ENCODE results near the gene PPL. TPM values are rescaled to one million over a fixed set of nuclear protein-coding genes. Genes with fewer than 3 reads are reported as not detected.

Gene PPL
- total RNA-seq, 1 donor from 2014 or later = not detected

DNA sequence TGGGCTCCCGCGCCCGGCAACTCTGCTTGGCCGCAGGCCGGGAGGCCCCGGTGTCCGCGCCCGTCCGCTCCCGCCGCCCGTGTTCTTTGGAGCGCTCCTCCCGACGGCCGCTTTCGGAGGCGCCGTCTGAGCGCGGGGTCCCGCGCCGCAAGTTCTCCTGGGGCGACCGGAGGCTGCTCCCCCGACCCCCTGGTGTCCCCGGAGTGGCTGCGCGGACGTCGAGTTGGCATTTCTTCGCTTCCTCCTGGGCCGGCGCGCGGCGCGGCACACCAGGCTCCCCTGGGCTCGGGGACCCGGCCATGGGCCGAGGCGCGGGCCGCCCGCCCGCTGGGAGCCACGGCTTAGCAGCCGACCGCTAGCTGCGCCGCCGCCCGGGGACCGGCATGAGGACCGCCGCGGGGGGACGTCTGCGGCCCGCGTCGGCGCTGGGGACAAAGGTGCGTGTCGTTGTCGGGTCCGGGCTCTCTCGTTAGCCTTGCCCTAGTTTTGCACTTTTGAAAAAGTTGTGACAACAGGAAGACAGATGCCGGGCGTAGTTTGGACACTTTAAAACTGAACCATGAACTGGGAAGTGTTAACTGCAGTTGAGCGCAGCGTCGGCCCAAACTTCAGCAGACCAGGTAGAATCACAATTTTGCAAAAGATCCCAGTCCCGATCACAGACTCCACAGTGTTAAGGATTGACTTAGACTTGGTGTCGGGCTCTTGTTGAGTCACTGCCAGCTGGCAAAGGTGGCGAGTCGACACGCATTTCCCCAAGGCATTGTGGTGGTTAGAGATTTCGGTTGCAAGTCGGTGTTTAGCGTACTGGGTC lies 89.0 kb downstream of the PPL start:
- intact Hi-C loops (cut with micrococcal nuclease) = loop anchor here (1.0 to 10.0 kb wide), 6 partner anchors 45 to 247 kb away; partner anchors contain the start of genes ANKS3, DNAAF8, EEF2KMT and NUDT16L1
- Mint-ChIP-seq H3K27me3 (ENCODE audit: low read depth) (no peaks in the 10 kb centered on the region), H3K27ac (peak overlapping the region; percentile 60), H3K4me3 (ENCODE audit: low read depth) (peak overlapping the region; percentile 84), H3K4me1 (ENCODE audit: low read depth) (peaks cover 51% of the 10 kb centered on the region), H3K36me3 (ENCODE audit: low read depth) (peaks cover 38% of the 10 kb centered on the region), H3K9me3 (no peaks in the 10 kb centered on the region)
- peak; percentile 42 for DNase-seq (ENCODE audit: low spot score)

DNA sequence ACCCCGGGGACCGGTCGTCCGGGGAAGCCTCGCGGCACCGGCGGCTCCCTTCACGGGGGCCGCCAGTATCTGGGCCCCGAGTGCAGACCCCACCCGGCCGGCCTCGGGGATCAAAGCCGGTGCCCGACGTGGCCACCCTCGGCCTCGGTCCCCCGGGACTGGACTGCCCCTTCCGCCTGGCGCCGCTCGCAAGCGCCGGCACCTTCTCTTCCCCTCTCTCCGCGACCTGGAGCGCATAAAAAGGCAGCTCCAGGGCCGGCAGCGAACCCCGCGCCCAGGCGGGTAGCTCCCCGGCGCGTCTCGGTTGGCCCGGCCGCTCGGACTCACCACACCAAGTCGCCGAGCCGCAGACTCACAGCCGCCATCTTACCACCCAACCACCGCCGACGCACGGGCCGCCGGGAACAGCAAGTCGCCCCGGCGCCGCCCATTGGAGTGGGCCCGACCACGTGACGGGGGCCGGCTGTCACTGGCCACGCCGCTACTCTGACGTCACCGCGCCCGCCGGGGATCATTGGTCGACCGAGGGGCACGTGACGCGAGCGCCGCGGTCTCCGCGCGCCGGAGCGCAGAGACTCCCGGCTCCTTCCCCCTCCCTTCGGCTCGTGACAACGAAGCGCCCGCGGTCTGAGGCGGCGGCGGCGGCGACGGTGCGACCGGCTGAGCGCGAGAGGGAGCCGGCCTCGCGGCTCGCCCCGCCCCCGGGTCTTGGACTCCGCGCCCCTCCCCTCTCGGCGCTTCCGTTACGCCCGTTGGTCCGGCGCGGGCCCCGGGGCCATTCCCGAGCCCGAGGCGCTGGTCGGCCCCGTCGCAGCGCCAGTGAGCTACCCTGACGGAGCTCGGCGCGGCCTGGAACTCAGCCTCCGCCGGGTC lies 89.8 kb downstream of the PPL start, which contains the start of the genes GLYR1 and UBN1:
Gene GLYR1 (minus strand): TSS at position 388 of the 873 bp plus-strand sequence. CDS start 23 bp downstream, at position 365.
Gene UBN1 (plus strand): TSS at position 581 of the 873 bp plus-strand sequence. CDS start 5,437 bp downstream, outside the sequence.
- peak; percentile 99 for DNase-seq (ENCODE audit: low spot score)
- no peaks in the 10 kb centered on the region for H3K27me3 Mint-ChIP-seq (ENCODE audit: low read depth)
- intact Hi-C loops (cut with micrococcal nuclease) = loop anchor here (1.0 to 10.0 kb wide), 6 partner anchors 44 to 248 kb away; partner anchors contain the start of genes ANKS3, DNAAF8, EEF2KMT and NUDT16L1
- peak within 1 kb of the TSS; percentile 80 for H3K27ac Mint-ChIP-seq
- peaks cover 49% of the 10 kb centered on the region for H3K4me1 Mint-ChIP-seq (ENCODE audit: low read depth)
- H3K36me3 Mint-ChIP-seq (ENCODE audit: low read depth) = peaks cover 47% of the 10 kb centered on the region
- peak within 1 kb of the TSS; percentile 87 for H3K4me3 Mint-ChIP-seq (ENCODE audit: low read depth)
- no peaks in the 10 kb centered on the region for H3K9me3 Mint-ChIP-seq

DNA sequence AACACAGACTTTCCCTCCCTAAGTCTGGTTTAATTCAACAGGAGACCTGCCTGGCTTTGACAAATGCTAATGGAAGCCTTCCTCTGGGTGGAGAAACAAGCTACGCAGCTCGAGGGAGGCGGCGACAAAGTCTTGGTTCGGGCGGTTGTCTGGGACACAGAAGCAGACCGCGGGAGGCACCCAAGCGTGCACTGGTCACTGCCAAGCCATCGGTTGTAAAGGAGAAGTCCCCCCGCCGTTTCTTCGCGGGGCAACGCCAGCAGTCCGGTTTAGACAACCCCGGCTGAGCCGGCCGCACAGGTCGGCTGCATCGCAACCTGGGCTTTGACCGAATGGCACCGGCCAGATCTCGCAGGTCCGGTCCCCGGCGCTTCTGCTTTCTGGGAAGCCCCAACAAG lies 90.4 kb downstream of the PPL start:
- Mint-ChIP-seq H3K27me3 (ENCODE audit: low read depth) (no peaks in the 10 kb centered on the region), H3K4me1 (ENCODE audit: low read depth) (peaks cover 44% of the 10 kb centered on the region), H3K27ac (peak overlapping the region; percentile 68), H3K9me3 (no peaks in the 10 kb centered on the region), H3K36me3 (ENCODE audit: low read depth) (peaks cover 53% of the 10 kb centered on the region), H3K4me3 (ENCODE audit: low read depth) (peak overlapping the region; percentile 85)
- DNase-seq (ENCODE audit: low spot score) = peak; percentile 29
- intact Hi-C loops (cut with micrococcal nuclease) = loop anchor here (2.0 to 10.0 kb wide), 3 partner anchors 44 to 248 kb away; partner anchors contain the start of genes EEF2KMT, ROGDI and SEC14L5

DNA sequence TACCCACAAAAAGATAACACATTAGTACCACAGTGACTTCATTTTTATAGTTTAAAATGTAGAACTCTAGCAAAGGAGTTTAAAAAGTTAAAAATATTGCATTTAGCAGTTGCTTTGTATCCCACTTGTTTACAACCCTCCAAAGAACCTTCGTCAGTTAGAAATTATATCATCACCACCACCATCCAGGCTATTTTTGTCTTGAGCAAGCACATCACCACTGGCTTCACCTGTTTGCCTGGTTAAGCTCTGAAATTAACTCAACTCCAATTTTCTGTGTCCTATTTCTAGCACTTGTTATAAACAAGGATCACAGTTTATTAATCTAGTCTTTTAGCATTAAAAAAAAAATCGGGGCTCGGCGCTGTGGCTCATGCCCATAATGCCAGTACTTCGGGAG lies 96.0 kb downstream of the PPL start:
- Mint-ChIP-seq H3K27me3 (ENCODE audit: low read depth) (no peaks in the 10 kb centered on the region), H3K36me3 (ENCODE audit: low read depth) (peaks cover 84% of the 10 kb centered on the region), H3K27ac (no peak overlapping the region), H3K4me3 (ENCODE audit: low read depth) (no peak overlapping the region), H3K4me1 (ENCODE audit: low read depth) (peaks cover 10% of the 10 kb centered on the region), H3K9me3 (no peaks in the 10 kb centered on the region)
- intact Hi-C loops (cut with micrococcal nuclease) = loop anchor here (10.0 kb wide), 1 partner anchor 254 kb away; the partner anchor contains the start of gene EEF2KMT
- no peak for DNase-seq (ENCODE audit: low spot score)

DNA sequence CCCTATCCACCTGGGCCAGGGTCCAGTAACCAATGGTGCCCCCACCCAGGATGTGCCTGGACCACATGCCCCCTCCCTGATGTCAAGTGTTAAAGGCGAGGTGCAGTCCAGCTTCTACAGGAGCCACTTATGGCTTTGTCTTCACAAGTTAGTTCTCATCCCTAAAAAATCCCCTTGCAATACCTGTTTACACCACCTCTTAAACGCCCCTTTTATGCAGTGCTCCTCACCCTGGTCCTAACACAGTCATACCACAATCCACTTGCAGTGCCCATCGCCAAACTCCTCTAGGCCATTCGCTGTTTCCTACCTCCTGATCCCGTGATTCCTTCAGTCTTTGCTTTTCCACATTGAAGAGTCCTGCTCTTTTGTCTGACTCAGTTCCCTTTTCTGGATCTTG lies 97.0 kb downstream of the PPL start:
- Mint-ChIP-seq H3K27ac (no peak overlapping the region), H3K4me3 (ENCODE audit: low read depth) (no peak overlapping the region), H3K27me3 (ENCODE audit: low read depth) (no peaks in the 10 kb centered on the region), H3K9me3 (no peaks in the 10 kb centered on the region), H3K4me1 (ENCODE audit: low read depth) (peaks cover 2% of the 10 kb centered on the region), H3K36me3 (ENCODE audit: low read depth) (peaks cover 77% of the 10 kb centered on the region)
- DNase-seq (ENCODE audit: low spot score) = no peak
- intact Hi-C loops (cut with micrococcal nuclease) = loop anchor here (10.0 kb wide), 1 partner anchor 255 kb away; the partner anchor contains the start of gene EEF2KMT

DNA sequence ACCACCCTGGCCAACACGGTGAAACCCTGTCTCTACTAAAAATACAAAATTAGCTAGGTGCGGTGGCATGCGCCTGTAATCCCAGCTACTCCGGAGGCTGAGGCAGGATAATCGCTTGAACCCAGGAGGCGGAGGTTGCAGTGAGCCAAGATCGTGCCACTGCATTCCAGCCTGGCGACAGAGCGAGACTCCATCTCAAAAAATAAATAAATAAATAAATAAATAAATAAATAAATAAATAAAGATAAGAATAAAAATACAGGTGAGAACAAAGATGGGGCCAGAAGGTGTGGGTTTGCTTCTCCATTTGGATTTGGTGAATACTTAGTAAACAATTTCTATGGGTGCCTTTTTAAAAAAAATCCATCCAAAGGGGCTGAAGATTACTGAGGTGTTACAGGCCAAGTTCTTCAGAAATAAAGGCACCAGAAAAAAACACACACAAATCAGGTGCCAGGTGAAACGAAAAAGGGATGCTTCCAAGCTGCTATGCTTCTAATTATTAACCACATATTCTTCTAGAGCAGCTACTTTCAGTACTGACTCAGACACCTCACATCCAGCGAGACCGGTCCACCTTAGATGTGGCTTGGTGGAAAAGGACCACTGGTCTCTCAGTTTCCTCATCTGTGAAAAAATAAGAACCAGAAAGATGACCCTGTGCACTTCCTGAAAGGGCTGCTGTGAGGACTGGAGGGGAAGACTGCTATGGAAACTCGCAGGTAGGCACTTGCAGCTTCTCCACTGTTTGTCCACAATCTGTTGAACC lies 99.0 kb downstream of the PPL start:
- Mint-ChIP-seq H3K4me3 (ENCODE audit: low read depth) (no peak overlapping the region), H3K36me3 (ENCODE audit: low read depth) (peaks cover 65% of the 10 kb centered on the region), H3K9me3 (no peaks in the 10 kb centered on the region), H3K27me3 (ENCODE audit: low read depth) (no peaks in the 10 kb centered on the region), H3K27ac (no peak overlapping the region), H3K4me1 (ENCODE audit: low read depth) (no peaks in the 10 kb centered on the region)
- no peak for DNase-seq (ENCODE audit: low spot score)
- intact Hi-C loops (cut with micrococcal nuclease) = no loop called here

DNA sequence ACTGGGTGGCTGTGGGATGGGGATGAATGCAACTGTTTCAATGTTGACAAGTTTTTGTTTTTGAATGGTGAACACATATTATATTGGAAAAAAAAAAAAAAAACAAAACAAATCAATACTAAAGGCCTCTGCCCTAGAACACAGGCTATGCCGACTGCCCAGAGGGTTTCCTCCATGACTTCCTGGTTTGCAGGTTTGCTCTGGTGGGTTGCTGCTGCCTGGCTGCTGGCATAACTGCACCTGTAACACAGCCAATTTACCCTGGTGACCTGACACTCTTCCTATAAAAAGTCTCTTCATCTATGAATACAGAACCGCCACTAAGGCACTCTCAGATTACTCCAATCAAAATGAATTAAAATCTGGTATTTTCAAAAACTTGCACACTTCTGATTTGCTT lies 100.2 kb downstream of the PPL start:
- no peak for DNase-seq (ENCODE audit: low spot score)
- Mint-ChIP-seq H3K4me3 (ENCODE audit: low read depth) (no peak overlapping the region), H3K27ac (peak overlapping the region; percentile 54), H3K36me3 (ENCODE audit: low read depth) (peaks cover 65% of the 10 kb centered on the region), H3K9me3 (no peaks in the 10 kb centered on the region), H3K27me3 (ENCODE audit: low read depth) (no peaks in the 10 kb centered on the region), H3K4me1 (ENCODE audit: low read depth) (no peaks in the 10 kb centered on the region)
- intact Hi-C loops (cut with micrococcal nuclease) = no loop called here

DNA sequence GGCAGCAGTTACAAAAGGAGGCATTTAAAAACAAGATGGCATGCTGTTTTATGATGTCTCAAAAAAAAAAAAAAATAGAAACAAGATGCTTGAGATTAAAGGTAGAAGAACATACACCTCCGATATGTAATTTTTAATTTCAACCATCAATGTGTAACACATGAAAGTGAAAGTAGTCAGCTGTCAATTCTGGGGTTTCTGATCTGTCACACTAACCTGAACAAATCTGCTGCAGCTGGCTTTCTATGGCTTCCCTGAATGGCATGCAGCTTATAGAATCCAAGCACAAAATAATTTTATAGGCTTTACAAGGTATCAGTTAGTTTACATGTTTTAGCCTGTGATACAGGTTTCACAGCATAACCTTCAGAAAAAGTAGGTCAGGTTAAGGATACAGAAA lies 103.4 kb downstream of the PPL start:
- intact Hi-C loops (cut with micrococcal nuclease) = no loop called here
- Mint-ChIP-seq H3K27ac (no peak overlapping the region), H3K36me3 (ENCODE audit: low read depth) (peaks cover 61% of the 10 kb centered on the region), H3K4me1 (ENCODE audit: low read depth) (no peaks in the 10 kb centered on the region), H3K27me3 (ENCODE audit: low read depth) (no peaks in the 10 kb centered on the region), H3K4me3 (ENCODE audit: low read depth) (no peak overlapping the region), H3K9me3 (no peaks in the 10 kb centered on the region)
- DNase-seq (ENCODE audit: low spot score) = no peak

DNA sequence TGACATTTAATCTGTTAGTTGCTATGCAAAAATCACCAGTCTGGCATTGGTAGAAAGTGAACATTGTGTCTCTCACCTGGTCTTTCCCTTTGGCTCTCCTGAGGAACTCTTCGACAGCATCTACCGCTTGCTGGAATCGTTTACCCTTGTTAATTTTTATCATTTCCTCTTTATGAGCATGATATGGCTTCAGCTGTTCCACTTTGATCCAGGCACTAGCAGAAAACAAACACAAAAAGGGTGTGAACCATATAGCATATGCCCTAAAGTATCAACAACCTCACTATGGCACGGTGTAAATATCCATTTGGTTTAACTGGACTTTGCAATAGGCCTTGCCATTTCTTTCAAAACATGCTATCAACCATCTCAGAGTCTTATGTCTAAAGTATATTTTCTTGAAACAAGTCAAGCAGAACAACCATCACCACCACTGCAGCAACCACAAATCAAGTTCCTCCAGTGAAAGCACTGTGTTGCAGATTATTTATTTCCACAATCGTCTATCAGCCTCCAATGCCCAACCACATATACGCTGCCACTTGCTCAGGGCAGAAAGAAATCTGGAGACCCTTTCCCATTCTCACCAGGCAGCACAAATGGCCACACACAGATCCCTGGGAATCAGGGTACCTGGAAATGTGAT lies 104.1 kb downstream of the PPL start:
- H3K36me3 Mint-ChIP-seq (ENCODE audit: low read depth) = peaks cover 63% of the 10 kb centered on the region
- H3K27me3 Mint-ChIP-seq (ENCODE audit: low read depth) = no peaks in the 10 kb centered on the region
- H3K4me1 Mint-ChIP-seq (ENCODE audit: low read depth) = no peaks in the 10 kb centered on the region
- DNase-seq (ENCODE audit: low spot score) = no peak
- intact Hi-C loops (cut with micrococcal nuclease) = no loop called here
- H3K9me3 Mint-ChIP-seq = no peaks in the 10 kb centered on the region
- no peak overlapping the region for H3K4me3 Mint-ChIP-seq (ENCODE audit: low read depth)
- no peak overlapping the region for H3K27ac Mint-ChIP-seq

Data from activated T-helper 2 cell treated with anti-CD3 and anti-CD28 coated beads, Interferon-gamma antibody, Interleukin-2, Interleukin-4, amounts not matched to agents 10 μg/mL and 5 μg/mL and 100 μg/mL, durations not matched to agents 14 hours and 24 hours and 36 hours (primary cell).